ENCODE results near the gene KCNK18.

The KCNK18 gene

GRCh38 chr10:117254774-117255735, 57.8 kb downstream of the KCNK18 start:
- DNase-seq = no peak

GRCh38 chr10:117255835-117256460, 58.7 kb downstream of the KCNK18 start:
- no peak for DNase-seq

- DNase-seq = no peak
Observed at GRCh38 chr10:117256910-117257309, 59.6 kb downstream of the KCNK18 start.

- DNase-seq = no peak
Observed at GRCh38 chr10:117257721-117258120, 60.4 kb downstream of the KCNK18 start.

GRCh38 chr10:117259279-117259678, 62.0 kb downstream of the KCNK18 start:
- no peak for DNase-seq

All from activated CD4-positive, alpha-beta T cell treated with anti-CD3 and anti-CD28 coated beads, Interleukin-2, amount 50 U/mL, for 1 hour (primary cell).